ENCODE measurements around the gene ALCAM.
A peak's percentile ranks its signal among the peaks of the same experiment; 100 is the strongest.

The ALCAM gene

DNA sequence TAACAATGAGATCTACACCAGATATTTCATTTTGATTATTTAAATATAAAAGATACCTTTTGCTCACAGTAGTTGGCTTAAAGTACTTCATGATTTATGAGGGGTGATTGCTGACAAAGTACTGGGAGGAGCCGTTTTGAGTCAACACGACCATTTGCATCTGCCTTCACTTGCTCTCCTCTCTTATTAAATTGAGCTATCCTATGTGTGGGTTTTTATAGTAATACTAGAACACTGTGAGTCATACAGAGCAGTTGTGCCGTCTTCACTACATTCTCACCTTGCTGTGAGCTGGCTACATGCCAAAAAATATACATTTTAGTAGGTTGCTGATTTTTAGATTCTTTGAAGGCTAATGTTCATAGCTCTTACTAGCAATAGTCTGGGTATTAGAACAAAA lies 161.2 kb downstream of the ALCAM start (continued):
- TF ChIP-seq, protein P1, sequence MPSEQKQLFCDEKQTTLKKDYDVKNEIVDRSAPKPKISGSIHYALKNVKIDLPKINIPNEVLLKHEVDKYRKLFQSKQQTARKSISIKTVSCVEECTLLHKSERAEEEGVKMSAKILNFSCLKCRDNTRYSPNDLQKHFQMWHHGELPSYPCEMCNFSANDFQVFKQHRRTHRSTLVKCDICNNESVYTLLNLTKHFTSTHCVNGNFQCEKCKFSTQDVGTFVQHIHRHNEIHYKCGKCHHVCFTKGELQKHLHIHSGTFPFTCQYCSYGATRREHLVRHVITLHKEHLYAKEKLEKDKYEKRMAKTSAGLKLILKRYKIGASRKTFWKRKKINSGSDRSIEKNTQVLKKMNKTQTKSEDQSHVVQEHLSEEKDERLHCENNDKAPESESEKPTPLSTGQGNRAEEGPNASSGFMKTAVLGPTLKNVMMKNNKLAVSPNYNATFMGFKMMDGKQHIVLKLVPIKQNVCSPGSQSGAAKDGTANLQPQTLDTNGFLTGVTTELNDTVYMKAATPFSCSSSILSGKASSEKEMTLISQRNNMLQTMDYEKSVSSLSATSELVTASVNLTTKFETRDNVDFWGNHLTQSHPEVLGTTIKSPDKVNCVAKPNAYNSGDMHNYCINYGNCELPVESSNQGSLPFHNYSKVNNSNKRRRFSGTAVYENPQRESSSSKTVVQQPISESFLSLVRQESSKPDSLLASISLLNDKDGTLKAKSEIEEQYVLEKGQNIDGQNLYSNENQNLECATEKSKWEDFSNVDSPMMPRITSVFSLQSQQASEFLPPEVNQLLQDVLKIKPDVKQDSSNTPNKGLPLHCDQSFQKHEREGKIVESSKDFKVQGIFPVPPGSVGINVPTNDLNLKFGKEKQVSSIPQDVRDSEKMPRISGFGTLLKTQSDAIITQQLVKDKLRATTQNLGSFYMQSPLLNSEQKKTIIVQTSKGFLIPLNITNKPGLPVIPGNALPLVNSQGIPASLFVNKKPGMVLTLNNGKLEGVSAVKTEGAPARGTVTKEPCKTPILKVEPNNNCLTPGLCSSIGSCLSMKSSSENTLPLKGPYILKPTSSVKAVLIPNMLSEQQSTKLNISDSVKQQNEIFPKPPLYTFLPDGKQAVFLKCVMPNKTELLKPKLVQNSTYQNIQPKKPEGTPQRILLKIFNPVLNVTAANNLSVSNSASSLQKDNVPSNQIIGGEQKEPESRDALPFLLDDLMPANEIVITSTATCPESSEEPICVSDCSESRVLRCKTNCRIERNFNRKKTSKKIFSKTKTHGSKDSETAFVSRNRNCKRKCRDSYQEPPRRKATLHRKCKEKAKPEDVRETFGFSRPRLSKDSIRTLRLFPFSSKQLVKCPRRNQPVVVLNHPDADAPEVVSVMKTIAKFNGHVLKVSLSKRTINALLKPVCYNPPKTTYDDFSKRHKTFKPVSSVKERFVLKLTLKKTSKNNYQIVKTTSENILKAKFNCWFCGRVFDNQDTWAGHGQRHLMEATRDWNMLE (tag by site-specific recombination; conservative IDR thresholded peaks at IDR 0.05; ENCODE audit: low read depth), result no peak
- TF ChIP-seq KLF1 (tag by site-specific recombination; IDR thresholded peaks at IDR 0.05) (peak; percentile 50), ZNF76 (tag by site-specific recombination; IDR thresholded peaks at IDR 0.05; ENCODE audit: borderline replicate concordance, low read depth) (no peak), ZNF561 (tag by site-specific recombination; IDR thresholded peaks at IDR 0.05; ENCODE audit: borderline replicate concordance) (peak; percentile 89), ZNF777 (tag by site-specific recombination; IDR thresholded peaks at IDR 0.05; ENCODE audit: borderline replicate concordance) (no peak), ZNF624 (tag by site-specific recombination; IDR thresholded peaks at IDR 0.05) (no peak), ZNF2 (tag by site-specific recombination; IDR thresholded peaks at IDR 0.05) (no peak), WT1 (tag by site-specific recombination; IDR thresholded peaks at IDR 0.05) (peak; percentile 89), ZNF23 (tag by site-specific recombination; IDR thresholded peaks at IDR 0.05; ENCODE audit: borderline replicate concordance) (no peak), ZNF670 (tag by site-specific recombination; IDR thresholded peaks at IDR 0.05; ENCODE audit: low read depth) (no peak), ZNF514 (tag by site-specific recombination; IDR thresholded peaks at IDR 0.05) (no peak), ZNF292 (tag by site-specific recombination; IDR thresholded peaks at IDR 0.05; ENCODE audit: borderline replicate concordance, low read depth) (no peak), ZNF558 (tag by site-specific recombination; IDR thresholded peaks at IDR 0.05) (no peak), ZNF510 (tag by site-specific recombination; IDR thresholded peaks at IDR 0.05; ENCODE audit: insufficient replicate concordance) (peak; percentile 29), ZNF350 (tag by site-specific recombination; IDR thresholded peaks at IDR 0.05) (peak; percentile 84), ZNF391 (tag by site-specific recombination; IDR thresholded peaks at IDR 0.05; ENCODE audit: borderline replicate concordance, low read depth) (no peak), ZNF10 (tag by site-specific recombination; IDR thresholded peaks at IDR 0.05) (no peak; the same call in 1 of the 2 replicates), ZNF776 (tag by site-specific recombination; IDR thresholded peaks at IDR 0.05; ENCODE audit: borderline replicate concordance) (no peak), ZNF37A (tag by site-specific recombination; IDR thresholded peaks at IDR 0.05) (peak; percentile 77), ZNF701 (tag by site-specific recombination; IDR thresholded peaks at IDR 0.05) (no peak)
- TF ChIP-seq, protein P2, sequence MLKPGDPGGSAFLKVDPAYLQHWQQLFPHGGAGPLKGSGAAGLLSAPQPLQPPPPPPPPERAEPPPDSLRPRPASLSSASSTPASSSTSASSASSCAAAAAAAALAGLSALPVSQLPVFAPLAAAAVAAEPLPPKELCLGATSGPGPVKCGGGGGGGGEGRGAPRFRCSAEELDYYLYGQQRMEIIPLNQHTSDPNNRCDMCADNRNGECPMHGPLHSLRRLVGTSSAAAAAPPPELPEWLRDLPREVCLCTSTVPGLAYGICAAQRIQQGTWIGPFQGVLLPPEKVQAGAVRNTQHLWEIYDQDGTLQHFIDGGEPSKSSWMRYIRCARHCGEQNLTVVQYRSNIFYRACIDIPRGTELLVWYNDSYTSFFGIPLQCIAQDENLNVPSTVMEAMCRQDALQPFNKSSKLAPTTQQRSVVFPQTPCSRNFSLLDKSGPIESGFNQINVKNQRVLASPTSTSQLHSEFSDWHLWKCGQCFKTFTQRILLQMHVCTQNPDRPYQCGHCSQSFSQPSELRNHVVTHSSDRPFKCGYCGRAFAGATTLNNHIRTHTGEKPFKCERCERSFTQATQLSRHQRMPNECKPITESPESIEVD (tag by site-specific recombination; IDR thresholded peaks at IDR 0.05), result peak; percentile 78
- TF ChIP-seq, protein P3, sequence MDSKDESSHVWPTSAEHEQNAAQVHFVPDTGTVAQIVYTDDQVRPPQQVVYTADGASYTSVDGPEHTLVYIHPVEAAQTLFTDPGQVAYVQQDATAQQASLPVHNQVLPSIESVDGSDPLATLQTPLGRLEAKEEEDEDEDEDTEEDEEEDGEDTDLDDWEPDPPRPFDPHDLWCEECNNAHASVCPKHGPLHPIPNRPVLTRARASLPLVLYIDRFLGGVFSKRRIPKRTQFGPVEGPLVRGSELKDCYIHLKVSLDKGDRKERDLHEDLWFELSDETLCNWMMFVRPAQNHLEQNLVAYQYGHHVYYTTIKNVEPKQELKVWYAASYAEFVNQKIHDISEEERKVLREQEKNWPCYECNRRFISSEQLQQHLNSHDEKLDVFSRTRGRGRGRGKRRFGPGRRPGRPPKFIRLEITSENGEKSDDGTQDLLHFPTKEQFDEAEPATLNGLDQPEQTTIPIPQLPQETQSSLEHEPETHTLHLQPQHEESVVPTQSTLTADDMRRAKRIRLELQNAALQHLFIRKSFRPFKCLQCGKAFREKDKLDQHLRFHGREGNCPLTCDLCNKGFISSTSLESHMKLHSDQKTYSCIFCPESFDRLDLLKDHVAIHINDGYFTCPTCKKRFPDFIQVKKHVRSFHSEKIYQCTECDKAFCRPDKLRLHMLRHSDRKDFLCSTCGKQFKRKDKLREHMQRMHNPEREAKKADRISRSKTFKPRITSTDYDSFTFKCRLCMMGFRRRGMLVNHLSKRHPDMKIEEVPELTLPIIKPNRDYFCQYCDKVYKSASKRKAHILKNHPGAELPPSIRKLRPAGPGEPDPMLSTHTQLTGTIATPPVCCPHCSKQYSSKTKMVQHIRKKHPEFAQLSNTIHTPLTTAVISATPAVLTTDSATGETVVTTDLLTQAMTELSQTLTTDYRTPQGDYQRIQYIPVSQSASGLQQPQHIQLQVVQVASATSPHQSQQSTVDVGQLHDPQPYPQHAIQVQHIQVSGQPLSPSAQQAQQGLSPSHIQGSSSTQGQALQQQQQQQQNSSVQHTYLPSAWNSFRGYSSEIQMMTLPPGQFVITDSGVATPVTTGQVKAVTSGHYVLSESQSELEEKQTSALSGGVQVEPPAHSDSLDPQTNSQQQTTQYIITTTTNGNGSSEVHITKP (tag by site-specific recombination; IDR thresholded peaks at IDR 0.05), result peak; percentile 70
- TF ChIP-seq, protein P4, sequence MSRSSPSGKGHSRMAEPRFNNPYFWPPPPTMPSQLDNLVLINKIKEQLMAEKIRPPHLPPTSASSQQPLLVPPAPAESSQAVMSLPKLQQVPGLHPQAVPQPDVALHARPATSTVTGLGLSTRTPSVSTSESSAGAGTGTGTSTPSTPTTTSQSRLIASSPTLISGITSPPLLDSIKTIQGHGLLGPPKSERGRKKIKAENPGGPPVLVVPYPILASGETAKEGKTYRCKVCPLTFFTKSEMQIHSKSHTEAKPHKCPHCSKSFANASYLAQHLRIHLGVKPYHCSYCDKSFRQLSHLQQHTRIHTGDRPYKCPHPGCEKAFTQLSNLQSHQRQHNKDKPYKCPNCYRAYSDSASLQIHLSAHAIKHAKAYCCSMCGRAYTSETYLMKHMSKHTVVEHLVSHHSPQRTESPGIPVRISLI (tag by site-specific recombination; IDR thresholded peaks at IDR 0.05), result no peak

Measured in HEK293 (cell line).